ENCODE measurements around the gene GNE. TPM values are rescaled to one million over a fixed set of nuclear protein-coding genes. Genes with fewer than 3 reads are reported as not detected.
"Not testable (repeated sequence)": the region's sequence is repeated elsewhere in the genome, so short reads cannot be mapped to it uniquely, and the experiment has no call there.

Gene GNE
- total and polyA plus RNA-seq, 10 of the 15 experiments (the other 5 are each of a cell fraction or from before 2014, with no cell fraction given): 4.1 to 13.6 (median 10.7) TPM

GRCh38 chr9:36297798-36298197 lies 39.5 kb upstream of the GNE start (continued):
- TF ChIP-seq, protein P1, sequence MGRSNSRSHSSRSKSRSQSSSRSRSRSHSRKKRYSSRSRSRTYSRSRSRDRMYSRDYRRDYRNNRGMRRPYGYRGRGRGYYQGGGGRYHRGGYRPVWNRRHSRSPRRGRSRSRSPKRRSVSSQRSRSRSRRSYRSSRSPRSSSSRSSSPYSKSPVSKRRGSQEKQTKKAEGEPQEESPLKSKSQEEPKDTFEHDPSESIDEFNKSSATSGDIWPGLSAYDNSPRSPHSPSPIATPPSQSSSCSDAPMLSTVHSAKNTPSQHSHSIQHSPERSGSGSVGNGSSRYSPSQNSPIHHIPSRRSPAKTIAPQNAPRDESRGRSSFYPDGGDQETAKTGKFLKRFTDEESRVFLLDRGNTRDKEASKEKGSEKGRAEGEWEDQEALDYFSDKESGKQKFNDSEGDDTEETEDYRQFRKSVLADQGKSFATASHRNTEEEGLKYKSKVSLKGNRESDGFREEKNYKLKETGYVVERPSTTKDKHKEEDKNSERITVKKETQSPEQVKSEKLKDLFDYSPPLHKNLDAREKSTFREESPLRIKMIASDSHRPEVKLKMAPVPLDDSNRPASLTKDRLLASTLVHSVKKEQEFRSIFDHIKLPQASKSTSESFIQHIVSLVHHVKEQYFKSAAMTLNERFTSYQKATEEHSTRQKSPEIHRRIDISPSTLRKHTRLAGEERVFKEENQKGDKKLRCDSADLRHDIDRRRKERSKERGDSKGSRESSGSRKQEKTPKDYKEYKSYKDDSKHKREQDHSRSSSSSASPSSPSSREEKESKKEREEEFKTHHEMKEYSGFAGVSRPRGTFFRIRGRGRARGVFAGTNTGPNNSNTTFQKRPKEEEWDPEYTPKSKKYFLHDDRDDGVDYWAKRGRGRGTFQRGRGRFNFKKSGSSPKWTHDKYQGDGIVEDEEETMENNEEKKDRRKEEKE (IDR thresholded peaks at IDR 0.05): no peak

DNA sequence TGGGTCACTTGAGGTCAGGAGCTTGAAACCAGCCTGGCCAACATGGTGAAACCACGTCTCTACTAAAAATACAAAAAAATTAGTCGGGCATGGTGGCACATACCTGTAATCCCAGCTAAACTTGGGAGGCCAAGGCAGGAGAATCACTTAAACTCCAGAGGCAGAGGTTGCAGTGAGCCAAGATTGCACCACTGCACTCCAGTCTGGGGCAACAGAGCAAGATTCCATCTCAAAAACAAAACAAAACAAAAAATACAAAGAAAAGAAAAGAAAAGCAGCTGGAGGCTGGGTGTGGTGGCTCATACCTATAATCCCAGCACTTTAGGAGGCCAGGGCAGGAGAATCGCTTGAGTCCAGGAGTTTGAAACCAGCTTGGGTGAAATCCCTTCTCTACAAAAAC lies 36.7 kb upstream of the GNE start:
- in situ Hi-C loops (cut with MboI); BruUV-seq (replicated peaks): not testable (repeated sequence)
- WGBS (ENCODE audit: insufficient coverage, insufficient replicate concordance, low lambda C conversion rate, missing lambda C conversion rate): 72% methylated on average over 3 of the region's 3 CpGs

GRCh38 chr9:36293918-36294317 lies 35.7 kb upstream of the GNE start:
- POLR2A ChIA-PET: no interaction called here
- Histone ChIP-seq H3K4me1 (ENCODE audit: control insufficient read depth, insufficient read depth, low read length) (no peaks in the 10 kb centered on the region), H3K79me2 (ENCODE audit: control insufficient read depth, insufficient read depth, low read length) (no peaks in the 10 kb centered on the region), H3K4me3 (no peak overlapping the region), H3K4me2 (ENCODE audit: control insufficient read depth, insufficient read depth) (no peak overlapping the region), H3K9ac (ENCODE audit: control insufficient read depth, insufficient read depth, low read length) (no peak overlapping the region), H3K27ac (ENCODE audit: control insufficient read depth, insufficient read depth) (no peak overlapping the region), H3K27me3 (replicated peaks in 1 of 2; ENCODE audit: control insufficient read depth in 2 of 2, insufficient read depth in 2 of 2, low read length in 1 of 2) (no peaks in the 10 kb centered on the region), H3K9me3 (replicated peaks; ENCODE audit: control insufficient read depth, insufficient read depth, low read length) (no peaks in the 10 kb centered on the region), H4K20me1 (ENCODE audit: control insufficient read depth, insufficient read depth) (no peaks in the 10 kb centered on the region), H3K36me3 (ENCODE audit: control insufficient read depth in 2 of 2, insufficient read depth in 2 of 2, low read length in 1 of 2) (no peaks in the 10 kb centered on the region), H2AFZ (ENCODE audit: control insufficient read depth, low read depth, low read length) (no peak overlapping the region)
- ATAC-seq (no peak), DNase-seq (ENCODE audit: low read depth, low spot score) (no peak), FAIRE-seq (no peak)
- RAD21 ChIA-PET (ENCODE audit: unreplicated experiment): no interaction called here
- WGBS (ENCODE audit: insufficient coverage, insufficient replicate concordance, low lambda C conversion rate, missing lambda C conversion rate): 60% methylated on average over 5 of the region's 5 CpGs
- BruUV-seq (replicated peaks): no TSS peak
- CTCF ChIA-PET: interaction anchor here (1.6 kb wide), 1 partner anchor 13 kb away, joined by 3 read pairs; no protein-coding TSS in a partner anchor
- SMC1A ChIA-PET (ENCODE audit: uncharacterized antibody, unreplicated experiment): interaction anchor here (1.5 kb wide), 1 partner anchor 35 kb away, joined by 4 read pairs; no protein-coding TSS in a partner anchor
- in situ Hi-C loops (cut with MboI): no loop called here
- intact Hi-C loops (cut with micrococcal nuclease; ENCODE audit: unreplicated experiment): no loop called here
- TF ChIP-seq POLR2A (IDR thresholded peaks at IDR 0.05; ENCODE audit: low read depth, low read length) (no peak), JUNB (IDR thresholded peaks at IDR 0.05) (no peak), REST (IDR thresholded peaks at IDR 0.05; ENCODE audit: low read depth, low read length) (no peak), POLR2AphosphoS2 (IDR thresholded peaks at IDR 0.05; ENCODE audit: low read depth, low read length) (no peak), CREM (IDR thresholded peaks at IDR 0.05; ENCODE audit: low read depth) (no peak)

More for the DNA sequence above, 36.7 kb upstream of the GNE start:
- H3K4me2 ChIP-seq (ENCODE audit: control insufficient read depth, insufficient read depth); RAD21 ChIA-PET (ENCODE audit: unreplicated experiment); H3K27ac ChIP-seq (ENCODE audit: control insufficient read depth, insufficient read depth); ATAC-seq; H3K36me3 ChIP-seq (ENCODE audit: control insufficient read depth in 2 of 2, insufficient read depth in 2 of 2, low read length in 1 of 2); POLR2A ChIA-PET; H3K9ac ChIP-seq (ENCODE audit: control insufficient read depth, insufficient read depth, low read length); H3K79me2 ChIP-seq (ENCODE audit: control insufficient read depth, insufficient read depth, low read length); intact Hi-C loops (cut with micrococcal nuclease; ENCODE audit: unreplicated experiment); H3K4me3 ChIP-seq; H3K27me3 ChIP-seq (replicated peaks in 1 of 2; ENCODE audit: control insufficient read depth in 2 of 2, insufficient read depth in 2 of 2, low read length in 1 of 2); H3K4me1 ChIP-seq (ENCODE audit: control insufficient read depth, insufficient read depth, low read length); FAIRE-seq; DNase-seq (ENCODE audit: low read depth, low spot score); H2AFZ ChIP-seq (ENCODE audit: control insufficient read depth, low read depth, low read length); H4K20me1 ChIP-seq (ENCODE audit: control insufficient read depth, insufficient read depth); H3K9me3 ChIP-seq (replicated peaks; ENCODE audit: control insufficient read depth, insufficient read depth, low read length): not testable (repeated sequence)
- SMC1A ChIA-PET (ENCODE audit: uncharacterized antibody, unreplicated experiment): interaction anchor here (1.1 kb wide), 1 partner anchor 26 kb away, joined by 3 read pairs; no protein-coding TSS in a partner anchor
- CTCF ChIA-PET: interaction anchor here (0.6 to 1.6 kb wide), 2 partner anchors 14 to 95 kb away, joined by 3 read pairs; no protein-coding TSS in a partner anchor

Measured in GM12878 (cell line).